ENCODE measurements around the gene SMYD3.

DNA sequence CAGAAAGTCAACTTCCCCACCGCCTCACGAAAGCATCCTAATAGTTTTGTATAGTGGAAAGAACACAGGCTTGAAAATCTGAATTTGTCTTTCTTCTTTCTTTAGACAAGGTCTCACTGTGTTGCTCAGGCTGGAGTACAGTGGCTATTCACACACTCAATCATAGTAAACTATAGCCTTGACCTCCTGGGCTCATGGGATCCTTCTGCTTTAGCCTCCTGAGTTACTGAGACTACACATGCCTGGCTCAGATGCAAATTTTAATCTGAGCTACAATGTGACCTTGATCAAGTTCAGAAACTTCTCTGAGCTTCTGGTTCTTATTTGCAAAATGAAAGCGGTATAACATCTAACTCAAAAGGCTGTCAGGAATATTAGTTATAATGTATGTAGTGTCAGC, 362.1 kb downstream of the SMYD3 start:
- no peak for TF ChIP-seq TAF1 (IDR thresholded peaks at IDR 0.05; ENCODE audit: borderline replicate concordance, insufficient read depth, low read length)
- TF ChIP-seq, protein P1, sequence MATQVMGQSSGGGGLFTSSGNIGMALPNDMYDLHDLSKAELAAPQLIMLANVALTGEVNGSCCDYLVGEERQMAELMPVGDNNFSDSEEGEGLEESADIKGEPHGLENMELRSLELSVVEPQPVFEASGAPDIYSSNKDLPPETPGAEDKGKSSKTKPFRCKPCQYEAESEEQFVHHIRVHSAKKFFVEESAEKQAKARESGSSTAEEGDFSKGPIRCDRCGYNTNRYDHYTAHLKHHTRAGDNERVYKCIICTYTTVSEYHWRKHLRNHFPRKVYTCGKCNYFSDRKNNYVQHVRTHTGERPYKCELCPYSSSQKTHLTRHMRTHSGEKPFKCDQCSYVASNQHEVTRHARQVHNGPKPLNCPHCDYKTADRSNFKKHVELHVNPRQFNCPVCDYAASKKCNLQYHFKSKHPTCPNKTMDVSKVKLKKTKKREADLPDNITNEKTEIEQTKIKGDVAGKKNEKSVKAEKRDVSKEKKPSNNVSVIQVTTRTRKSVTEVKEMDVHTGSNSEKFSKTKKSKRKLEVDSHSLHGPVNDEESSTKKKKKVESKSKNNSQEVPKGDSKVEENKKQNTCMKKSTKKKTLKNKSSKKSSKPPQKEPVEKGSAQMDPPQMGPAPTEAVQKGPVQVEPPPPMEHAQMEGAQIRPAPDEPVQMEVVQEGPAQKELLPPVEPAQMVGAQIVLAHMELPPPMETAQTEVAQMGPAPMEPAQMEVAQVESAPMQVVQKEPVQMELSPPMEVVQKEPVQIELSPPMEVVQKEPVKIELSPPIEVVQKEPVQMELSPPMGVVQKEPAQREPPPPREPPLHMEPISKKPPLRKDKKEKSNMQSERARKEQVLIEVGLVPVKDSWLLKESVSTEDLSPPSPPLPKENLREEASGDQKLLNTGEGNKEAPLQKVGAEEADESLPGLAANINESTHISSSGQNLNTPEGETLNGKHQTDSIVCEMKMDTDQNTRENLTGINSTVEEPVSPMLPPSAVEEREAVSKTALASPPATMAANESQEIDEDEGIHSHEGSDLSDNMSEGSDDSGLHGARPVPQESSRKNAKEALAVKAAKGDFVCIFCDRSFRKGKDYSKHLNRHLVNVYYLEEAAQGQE (IDR thresholded peaks at IDR 0.05; ENCODE audit: insufficient read depth in 1 of 2, low read depth in 2 of 2, low read length in 2 of 2): no peak
